ENCODE data around the gene HVCN1. TPM values are rescaled to one million over a fixed set of nuclear protein-coding genes. Genes with fewer than 3 reads are reported as not detected.
A peak's percentile ranks its signal among the peaks of the same experiment; 100 is the strongest.

Gene HVCN1
- total and polyA plus RNA-seq, 2 of the 8 experiments (the other 6 are each of a cell fraction or from before 2014, with no cell fraction given): 5.8 to 11.2 TPM

DNA sequence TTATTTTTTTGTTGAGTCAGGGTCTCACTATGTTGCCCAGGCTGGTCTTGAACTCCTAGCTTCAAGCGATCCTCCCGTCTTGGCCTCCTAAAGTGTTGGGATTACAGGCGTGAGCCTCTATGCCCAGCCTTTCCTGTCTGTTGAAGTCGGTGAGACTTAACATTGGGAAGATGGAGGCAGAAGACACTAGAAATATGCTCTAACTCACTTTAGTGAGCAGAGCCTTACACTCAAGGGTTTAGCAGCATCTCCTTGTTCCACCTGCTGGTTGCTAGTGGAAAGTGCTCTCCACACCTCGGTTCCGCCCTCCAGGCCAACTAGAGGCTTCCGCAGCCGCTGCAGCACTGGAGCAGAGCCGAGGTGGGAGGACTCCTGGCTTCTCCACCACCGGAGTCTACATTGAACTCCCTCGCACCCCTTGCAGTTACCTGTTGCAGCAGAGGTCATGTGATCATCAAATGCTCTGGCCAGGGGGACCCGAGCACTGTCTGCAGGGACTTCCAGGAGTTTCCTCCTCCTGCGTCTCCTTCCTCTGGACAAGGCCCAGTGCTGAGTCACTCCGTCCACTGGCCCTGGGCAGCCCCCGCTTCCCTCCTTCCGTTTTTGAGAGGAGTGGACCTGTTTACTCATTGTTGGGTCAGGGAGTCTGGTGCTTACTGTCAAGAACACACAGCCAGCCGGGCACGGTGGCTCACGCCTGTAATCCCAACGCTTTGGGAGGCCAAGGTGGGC lies 9.4 kb upstream of the HVCN1 start:
- H3K4me1 ChIP-seq (replicated peaks in 1 of 4; ENCODE audit: control insufficient read depth in 3 of 4, insufficient read depth in 4 of 4, low read length in 3 of 4): peaks cover 0 to 3% (median 0%) of the 10 kb centered on the region in 4 experiments; a peak in 1 of 7 replicates
- H3K9me3 ChIP-seq (ENCODE audit: insufficient read depth in 2 of 2, low read depth in 1 of 2, low read length in 1 of 2): no peaks in the 10 kb centered on the region
- 0 out of 2 replicates have a peak overlapping the region, but pooled peaks have one; percentile 10 for H3K18ac ChIP-seq (ENCODE audit: extremely low read depth, low read length)
- no peak overlapping the region for H3K4me2 ChIP-seq (ENCODE audit: insufficient read depth in 1 of 2, low read depth in 2 of 2, low read length in 2 of 2)
- DNase-seq (ENCODE audit: low read depth in 1 of 2, low spot score in 2 of 2): peak; percentile 69 to 78
- no peak overlapping the region for H4K8ac ChIP-seq (ENCODE audit: extremely low read depth, insufficient read depth, low read length)
- no peak overlapping the region for H3K9ac ChIP-seq (replicated peaks in 1 of 4; ENCODE audit: extremely low read depth in 1 of 4, low read depth in 3 of 4, low read length in 3 of 4)
- 67% methylated on average over 20 of the region's 20 CpGs; no CpG with 5 or more reads in 1 of the 2 experiments for WGBS, 2 experiments (ENCODE audit: extremely low coverage in 1 of 2, insufficient coverage in 1 of 2, insufficient read length in 1 of 2, insufficient replicate concordance in 2 of 2, low coverage in 1 of 2, low lambda C conversion rate in 2 of 2, missing lambda C conversion rate in 1 of 2)
- H2AFZ ChIP-seq (ENCODE audit: low read length): peak overlapping the region; percentile 47; the same call in 1 of the 2 replicates
- peak overlapping the region; percentile 44 for H4K91ac ChIP-seq (replicated peaks; ENCODE audit: insufficient read length, low read length)
- ChIA-PET POLR2A (ENCODE audit: partially characterized antibody) (interaction anchor here (0.9 to 1.3 kb wide), 3 partner anchors 11 to 148 kb away, joined by 3 read pairs; no protein-coding TSS in a partner anchor), CTCF (ENCODE audit: partially characterized antibody) (interaction anchor here (0.7 to 1.7 kb wide), 11 partner anchors 9 to 698 kb away, joined by 3 to 7 read pairs (median 3); partner anchors contain the start of gene HVCN1)
- no peak overlapping the region for H3K4me3 ChIP-seq (ENCODE audit: extremely low read depth in 1 of 4, insufficient read depth in 2 of 4, low read depth in 3 of 4, low read length in 4 of 4)
- H3K56ac ChIP-seq (replicated peaks; ENCODE audit: insufficient read length, low read depth, low read length): no peak overlapping the region
- no peaks in the 10 kb centered on the region for H3K79me1 ChIP-seq (ENCODE audit: low read depth, low read length)
- no peak overlapping the region for H2AK5ac ChIP-seq (ENCODE audit: low read depth, low read length)
- H3K14ac ChIP-seq (ENCODE audit: insufficient read length): no peak overlapping the region
- no peak overlapping the region for H3K23ac ChIP-seq (ENCODE audit: insufficient read length)
- no peaks in the 10 kb centered on the region for H3K36me3 ChIP-seq (ENCODE audit: control insufficient read depth in 2 of 4, insufficient read depth in 4 of 4, low read length in 3 of 4)
- no peak overlapping the region for H2BK12ac ChIP-seq (ENCODE audit: low read depth, low read length)
- H2BK20ac ChIP-seq (ENCODE audit: low read length): no peak overlapping the region
- H2BK5ac ChIP-seq (ENCODE audit: low read depth, low read length): no peak overlapping the region
- H4K20me1 ChIP-seq (replicated peaks in 1 of 2; ENCODE audit: control insufficient read depth in 1 of 2, insufficient read depth in 2 of 2, low read length in 2 of 2): no peaks in the 10 kb centered on the region
- FAIRE-seq: peak; percentile 83
- H4K5ac ChIP-seq (ENCODE audit: insufficient read length, low read depth, low read length): no peak overlapping the region
- no peaks in the 10 kb centered on the region; a peak in 1 of 7 replicates for H3K27me3 ChIP-seq (replicated peaks in 1 of 4; ENCODE audit: control insufficient read depth in 3 of 4, extremely low read depth in 1 of 4, insufficient read depth in 3 of 4, low read length in 3 of 4)
- H2BK15ac ChIP-seq (ENCODE audit: low read length): no peak overlapping the region; the same call in 1 of the 2 replicates
- no peaks in the 10 kb centered on the region for H3K79me2 ChIP-seq (ENCODE audit: control insufficient read depth in 1 of 2, insufficient read depth in 2 of 2, low read length in 2 of 2)
- no peaks in the 10 kb centered on the region for H3K23me2 ChIP-seq (ENCODE audit: low read depth, low read length)
- no peak overlapping the region for H3K4ac ChIP-seq (replicated peaks; ENCODE audit: insufficient read length, low read depth, low read length)
- H2BK120ac ChIP-seq (replicated peaks; ENCODE audit: low read depth, low read length): no peak overlapping the region
- no peak overlapping the region for H3K27ac ChIP-seq (ENCODE audit: low read depth, low read length)
- TF ChIP-seq ASH2L (IDR thresholded peaks at IDR 0.05; ENCODE audit: low read length) (no peak), SIRT6 (IDR thresholded peaks at IDR 0.05; ENCODE audit: low read length) (no peak), KDM1A (IDR thresholded peaks at IDR 0.05; ENCODE audit: borderline replicate concordance, low read length) (peak; percentile 63; the same call in 1 of the 2 replicates), TEAD4 (IDR thresholded peaks at IDR 0.05; ENCODE audit: low read depth, low read length) (no peak), HDAC6 (IDR thresholded peaks at IDR 0.05; ENCODE audit: low read depth, low read length) (no peak), SP2 (IDR thresholded peaks at IDR 0.05; ENCODE audit: low read length) (no peak), RFX5 (IDR thresholded peaks at IDR 0.05; ENCODE audit: borderline replicate concordance, low read depth, low read length) (no peak), NRF1 (IDR thresholded peaks at IDR 0.05; ENCODE audit: low read depth, low read length) (no peak)
- TF ChIP-seq, protein P1, sequence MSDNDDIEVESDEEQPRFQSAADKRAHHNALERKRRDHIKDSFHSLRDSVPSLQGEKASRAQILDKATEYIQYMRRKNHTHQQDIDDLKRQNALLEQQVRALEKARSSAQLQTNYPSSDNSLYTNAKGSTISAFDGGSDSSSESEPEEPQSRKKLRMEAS (IDR thresholded peaks at IDR 0.05): peak; percentile 38; the same call in 1 of the 2 replicates
- TF ChIP-seq, protein P2, sequence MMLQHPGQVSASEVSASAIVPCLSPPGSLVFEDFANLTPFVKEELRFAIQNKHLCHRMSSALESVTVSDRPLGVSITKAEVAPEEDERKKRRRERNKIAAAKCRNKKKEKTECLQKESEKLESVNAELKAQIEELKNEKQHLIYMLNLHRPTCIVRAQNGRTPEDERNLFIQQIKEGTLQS (IDR thresholded peaks at IDR 0.05; ENCODE audit: insufficient read depth, low read depth, low read length): no peak

Data from H1 (cell line).